Activated naive CD4-positive, alpha-beta T cell treated with anti-CD3 and anti-CD28 coated beads, Interleukin-2, amount 50 U/mL, for 16 hours (primary cell): ENCODE data around the gene PM20D1.

Experiments
- DNase-seq: peaks from one replicate; pipeline ENCODE4 v3.0.0-alpha.2; 2020

The PM20D1 gene

GRCh38 chr1:205802060-205802459 lies 47.9 kb downstream of the PM20D1 start:
- DNase-seq: no peak

GRCh38 chr1:205800981-205801703 lies 48.8 kb downstream of the PM20D1 start:
- DNase-seq: no peak

- DNase-seq: no peak
Measured at GRCh38 chr1:205800427-205800826, 49.5 kb downstream of the PM20D1 start.

GRCh38 chr1:205798577-205798976 lies 51.4 kb downstream of the PM20D1 start:
- no peak for DNase-seq

- no peak for DNase-seq
Measured at GRCh38 chr1:205797168-205797567, 52.8 kb downstream of the PM20D1 start.

GRCh38 chr1:205794011-205794730 lies 55.8 kb downstream of the PM20D1 start:
- DNase-seq: no peak

GRCh38 chr1:205792961-205793673 lies 56.8 kb downstream of the PM20D1 start:
- no peak for DNase-seq

GRCh38 chr1:205792481-205792881 lies 57.5 kb downstream of the PM20D1 start:
- no peak for DNase-seq

- peak; percentile 59 for DNase-seq
Measured at GRCh38 chr1:205791568-205792180, 58.3 kb downstream of the PM20D1 start.

- DNase-seq: no peak
Measured at GRCh38 chr1:205787287-205787916, 62.5 kb downstream of the PM20D1 start.

- DNase-seq: no peak
Measured at GRCh38 chr1:205786601-205787000, 63.3 kb downstream of the PM20D1 start.

GRCh38 chr1:205785446-205785845 lies 64.5 kb downstream of the PM20D1 start:
- DNase-seq: no peak

GRCh38 chr1:205783904-205784303 lies 66.0 kb downstream of the PM20D1 start:
- no peak for DNase-seq

GRCh38 chr1:205783433-205783795 lies 66.5 kb downstream of the PM20D1 start:
- no peak for DNase-seq

GRCh38 chr1:205782627-205783432 lies 67.1 kb downstream of the PM20D1 start:
- DNase-seq: no peak

- no peak for DNase-seq
Measured at GRCh38 chr1:205780335-205780734, 69.6 kb downstream of the PM20D1 start.
